ENCODE data around the gene KLRB1. TPM values are rescaled to one million over a fixed set of nuclear protein-coding genes. Genes with fewer than 3 reads are reported as not detected.
A peak's percentile ranks its signal among the peaks of the same experiment; 100 is the strongest.
"Not testable (repeated sequence)": the region's sequence is repeated elsewhere in the genome, so short reads cannot be mapped to it uniquely, and the experiment has no call there.

Gene KLRB1
- total and polyA plus RNA-seq, 3 experiments from 2014 or later = 7.6 to 249 (median 7.6) TPM

DNA sequence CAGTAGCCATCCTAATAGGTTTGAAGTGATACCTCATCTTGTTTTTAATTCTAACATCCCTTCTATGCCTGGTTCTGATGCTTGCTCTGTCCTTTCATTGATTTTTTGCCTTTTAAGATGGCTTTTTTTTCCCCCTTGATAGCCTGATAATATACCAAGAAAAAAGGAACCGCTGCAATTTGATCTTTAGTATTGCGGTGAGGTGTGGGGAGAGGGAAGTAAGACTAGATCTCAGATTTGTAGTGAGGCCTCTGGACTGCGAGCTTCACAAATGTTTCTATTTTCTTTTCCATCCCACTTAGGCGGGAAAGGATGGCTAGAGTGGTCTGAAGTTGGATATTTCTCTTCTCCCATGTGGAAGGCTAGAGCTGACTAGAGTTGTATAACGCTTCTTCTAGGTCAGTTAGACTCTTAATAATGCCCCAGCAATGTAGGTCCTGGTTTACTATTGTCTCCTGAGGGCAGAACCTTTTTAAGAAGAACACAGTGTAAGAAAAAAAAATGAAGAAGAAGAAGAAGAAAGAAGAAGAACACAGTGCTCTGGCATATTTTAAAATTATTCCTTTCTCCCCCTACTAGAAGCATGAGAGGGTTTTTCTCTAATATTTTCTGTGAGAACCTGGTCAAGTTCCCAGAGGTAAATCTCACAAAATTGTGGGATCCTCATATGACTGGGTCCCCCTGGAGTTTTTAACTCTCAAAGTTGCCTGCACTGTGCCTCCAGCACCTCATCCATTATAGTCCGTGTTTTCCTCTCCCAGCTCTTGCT lies 11.9 kb upstream of the KLRB1 start:
- no peaks in the 10 kb centered on the region for H3K9me3 ChIP-seq (ENCODE audit: low read length)
- no peaks in the 10 kb centered on the region for H3K27me3 Mint-ChIP-seq
- H3K4me3 ChIP-seq (ENCODE audit: low read length) = no peak overlapping the region
- no peaks in the 10 kb centered on the region for H3K27me3 ChIP-seq (ENCODE audit: insufficient read depth, low read length, poor library complexity, severe bottlenecking)
- H3K36me3 Mint-ChIP-seq = peaks cover 7 to 55% (median 29%) of the 10 kb centered on the region in 3 donors
- ChIA-PET CTCF (no interaction called here), POLR2A (no interaction called here)
- DNase-seq = no peak
- H3K27ac ChIP-seq (ENCODE audit: low read depth, low read length) = no peak overlapping the region
- peaks cover 56 to 65% (median 57%) of the 10 kb centered on the region in 3 donors for H3K4me1 Mint-ChIP-seq
- H3K4me1 ChIP-seq (ENCODE audit: insufficient read depth, low read length) = peaks cover 27% of the 10 kb centered on the region
- H3K36me3 ChIP-seq (ENCODE audit: insufficient read depth, low read length) = no peaks in the 10 kb centered on the region
- H3K9me3 Mint-ChIP-seq = peaks cover 5 to 25% (median 10%) of the 10 kb centered on the region in 5 donors
- H3K27ac Mint-ChIP-seq = peak overlapping the region; percentile 26 to 97 (median 86)
- H3K4me3 Mint-ChIP-seq = peak overlapping the region in 3 of 7 donors; percentile 47 to 51 (median 51)

DNA sequence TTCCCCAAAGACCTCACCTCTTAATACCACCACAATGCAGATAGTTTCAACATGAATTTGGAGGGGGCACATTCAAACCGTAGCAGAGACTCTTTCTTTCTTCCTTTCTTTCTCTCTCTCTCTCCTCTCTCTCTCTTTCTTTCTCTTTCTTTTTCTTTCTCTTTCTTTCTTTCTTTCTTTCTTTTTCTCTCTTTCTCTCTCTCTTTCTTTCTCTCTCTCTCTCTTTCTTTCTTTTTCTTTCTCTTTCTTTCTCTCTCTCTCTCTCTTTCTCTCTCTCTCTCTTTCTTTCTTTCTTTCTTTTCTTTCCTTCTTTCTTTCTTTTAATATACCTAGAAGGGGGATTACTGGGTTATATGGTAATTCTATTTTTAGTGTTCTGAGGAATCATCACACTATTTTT lies 11.2 kb upstream of the KLRB1 start:
- H3K27me3 ChIP-seq (ENCODE audit: insufficient read depth, low read length, poor library complexity, severe bottlenecking); H3K9me3 ChIP-seq (ENCODE audit: low read length); POLR2A ChIA-PET; H3K27ac ChIP-seq (ENCODE audit: low read depth, low read length); H3K27me3 Mint-ChIP-seq; CTCF ChIA-PET; DNase-seq; H3K36me3 ChIP-seq (ENCODE audit: insufficient read depth, low read length); H3K4me3 ChIP-seq (ENCODE audit: low read length): not testable (repeated sequence)
- peak overlapping the region in 3 of 7 donors; percentile 22 to 51 (median 42) for H3K4me3 Mint-ChIP-seq
- H3K9me3 Mint-ChIP-seq = peaks cover 3 to 18% (median 4%) of the 10 kb centered on the region in 5 donors
- H3K4me1 Mint-ChIP-seq = peaks cover 60 to 72% (median 63%) of the 10 kb centered on the region in 3 donors
- H3K36me3 Mint-ChIP-seq = peaks cover 3 to 48% (median 22%) of the 10 kb centered on the region in 3 donors
- peaks cover 27% of the 10 kb centered on the region for H3K4me1 ChIP-seq (ENCODE audit: insufficient read depth, low read length)
- peak overlapping the region in 7 of 8 donors; percentile 54 to 97 (median 91) for H3K27ac Mint-ChIP-seq

DNA sequence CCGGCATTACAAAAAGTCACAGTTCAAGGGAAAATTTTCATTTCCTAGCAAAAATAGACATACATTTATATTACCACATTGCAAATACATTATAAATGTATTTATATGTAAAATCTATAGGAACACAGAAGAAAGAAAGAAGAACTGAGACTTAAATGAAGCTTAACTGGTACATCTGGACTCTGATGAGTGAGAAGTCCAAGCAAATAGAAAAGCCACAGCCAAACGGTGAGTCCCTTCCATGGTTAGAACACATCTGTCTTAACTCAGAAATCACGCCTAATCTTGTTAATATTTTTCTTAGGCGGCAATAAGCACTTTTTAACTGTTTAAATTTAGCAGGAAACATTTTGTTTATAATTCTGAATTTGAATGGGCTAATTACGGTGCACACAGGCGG lies 9.4 kb upstream of the KLRB1 start:
- no peak overlapping the region for H3K27ac ChIP-seq (ENCODE audit: low read depth, low read length)
- H3K4me1 ChIP-seq (ENCODE audit: insufficient read depth, low read length) = peaks cover 27% of the 10 kb centered on the region
- peaks cover 76 to 90% (median 80%) of the 10 kb centered on the region in 3 donors for H3K4me1 Mint-ChIP-seq
- ChIA-PET CTCF (no interaction called here), POLR2A (no interaction called here)
- H3K4me3 ChIP-seq (ENCODE audit: low read length) = no peak overlapping the region
- peak overlapping the region in 2 of 7 donors; percentile 3 to 4 for H3K4me3 Mint-ChIP-seq
- H3K9me3 ChIP-seq (ENCODE audit: low read length) = no peaks in the 10 kb centered on the region
- H3K9me3 Mint-ChIP-seq = peaks cover 0 to 16% (median 3%) of the 10 kb centered on the region in 5 donors
- H3K36me3 ChIP-seq (ENCODE audit: insufficient read depth, low read length) = no peaks in the 10 kb centered on the region
- H3K27me3 Mint-ChIP-seq = no peaks in the 10 kb centered on the region
- H3K27ac Mint-ChIP-seq = peak overlapping the region; percentile 61 to 99 (median 90)
- peaks cover 2 to 39% (median 9%) of the 10 kb centered on the region in 3 donors for H3K36me3 Mint-ChIP-seq
- no peak for DNase-seq
- no peaks in the 10 kb centered on the region for H3K27me3 ChIP-seq (ENCODE audit: insufficient read depth, low read length, poor library complexity, severe bottlenecking)

DNA sequence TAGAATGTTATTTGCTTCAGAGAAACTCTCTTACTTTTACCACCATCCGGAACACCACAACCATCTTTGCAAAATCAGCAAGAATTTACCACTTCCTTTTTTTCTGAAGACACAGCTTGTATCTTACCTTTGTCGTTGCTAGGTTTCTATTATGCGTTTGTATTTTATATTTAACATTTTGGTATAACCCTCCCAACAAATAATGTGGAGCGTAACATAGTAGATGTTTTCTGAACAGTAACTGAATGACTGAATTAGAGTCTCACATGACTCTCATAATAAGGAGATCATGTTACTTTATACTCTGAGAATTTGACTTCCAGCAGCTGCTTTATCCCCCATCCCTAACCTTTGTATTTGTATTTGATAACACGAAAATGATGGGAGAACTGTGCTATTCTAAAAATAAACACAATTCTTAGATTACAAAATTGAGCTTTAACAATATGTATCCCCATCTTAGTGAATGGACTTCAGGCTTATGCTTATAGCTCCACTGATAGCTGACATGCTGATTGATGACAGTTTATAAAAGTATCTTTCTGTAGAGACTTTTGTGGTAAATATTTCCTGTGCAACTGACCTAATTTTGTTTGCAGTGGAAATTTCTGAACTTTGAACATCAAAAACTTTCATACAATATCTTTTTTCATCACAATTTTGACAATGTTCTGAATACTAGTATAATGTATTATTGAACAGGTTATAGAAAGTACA lies 7.9 kb upstream of the KLRB1 start:
- H3K27me3 Mint-ChIP-seq = no peaks in the 10 kb centered on the region
- POLR2A ChIA-PET = interaction anchor here (0.8 to 1.6 kb wide), 6 partner anchors 20 to 166 kb away, joined by 3 to 7 read pairs (median 4); no protein-coding TSS in a partner anchor
- H3K4me1 Mint-ChIP-seq = peaks cover 84 to 96% (median 94%) of the 10 kb centered on the region in 3 donors
- H3K36me3 ChIP-seq (ENCODE audit: insufficient read depth, low read length) = no peaks in the 10 kb centered on the region
- H3K27ac ChIP-seq (ENCODE audit: low read depth, low read length) = peak overlapping the region; percentile 86
- peaks cover 35% of the 10 kb centered on the region for H3K4me1 ChIP-seq (ENCODE audit: insufficient read depth, low read length)
- H3K4me3 ChIP-seq (ENCODE audit: low read length) = peak overlapping the region; percentile 25
- CTCF ChIA-PET = interaction anchor here (0.8 to 1.7 kb wide), 8 partner anchors 18 to 147 kb away, joined by 3 to 12 read pairs (median 4); no protein-coding TSS in a partner anchor
- H3K27ac Mint-ChIP-seq = peak overlapping the region; percentile 70 to 100 (median 98)
- peaks cover 3 to 43% (median 7%) of the 10 kb centered on the region in 3 donors for H3K36me3 Mint-ChIP-seq
- no peaks in the 10 kb centered on the region for H3K9me3 ChIP-seq (ENCODE audit: low read length)
- H3K27me3 ChIP-seq (ENCODE audit: insufficient read depth, low read length, poor library complexity, severe bottlenecking) = no peaks in the 10 kb centered on the region
- peak in 3 of 5 donors; percentile 46 to 71 (median 67) for DNase-seq
- peak overlapping the region; percentile 84 to 91 (median 87) for H3K4me3 Mint-ChIP-seq
- H3K9me3 Mint-ChIP-seq = peaks cover 0 to 16% (median 4%) of the 10 kb centered on the region in 5 donors

DNA sequence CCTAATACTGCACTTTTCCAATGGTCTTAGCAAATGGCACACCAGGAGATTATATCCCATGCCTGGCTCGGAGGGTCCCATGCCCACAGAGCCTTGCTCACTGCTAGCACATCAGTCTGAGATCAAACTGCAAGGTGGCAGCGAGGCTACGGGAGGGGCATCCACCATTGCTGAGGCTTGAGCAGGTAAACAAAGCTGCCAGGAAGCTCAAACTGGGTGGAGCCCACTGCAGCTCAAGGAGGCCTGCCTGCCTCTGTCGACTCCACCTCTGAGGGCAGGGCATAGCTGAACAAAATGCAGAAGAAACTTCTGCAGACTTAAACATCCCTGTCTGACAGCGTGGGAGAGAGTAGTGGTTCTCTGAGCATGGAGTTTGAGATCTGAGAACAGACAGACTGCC lies 2.9 kb upstream of the KLRB1 start:
- H3K4me1 ChIP-seq (ENCODE audit: insufficient read depth, low read length) = peaks cover 33% of the 10 kb centered on the region
- H3K36me3 ChIP-seq (ENCODE audit: insufficient read depth, low read length); H3K4me3 ChIP-seq (ENCODE audit: low read length); POLR2A ChIA-PET; H3K27me3 ChIP-seq (ENCODE audit: insufficient read depth, low read length, poor library complexity, severe bottlenecking); H3K9me3 ChIP-seq (ENCODE audit: low read length); H3K27ac ChIP-seq (ENCODE audit: low read depth, low read length); H3K27me3 Mint-ChIP-seq: not testable (repeated sequence)
- Mint-ChIP-seq H3K27ac (peak overlapping the region in 4 of 8 donors; percentile 19 to 92 (median 26)), H3K9me3 (peaks cover 0 to 23% (median 5%) of the 10 kb centered on the region in 5 donors), H3K4me3 (peak overlapping the region in 2 of 7 donors; percentile 15 to 44), H3K4me1 (peaks cover 59 to 91% (median 75%) of the 10 kb centered on the region in 3 donors), H3K36me3 (peaks cover 1 to 40% (median 11%) of the 10 kb centered on the region in 3 donors)
- CTCF ChIA-PET = interaction anchor here (1.0 kb wide), 1 partner anchor 23 kb away, joined by 3 read pairs; no protein-coding TSS in a partner anchor
- DNase-seq = peak in 1 of 5 donors; percentile 43

DNA sequence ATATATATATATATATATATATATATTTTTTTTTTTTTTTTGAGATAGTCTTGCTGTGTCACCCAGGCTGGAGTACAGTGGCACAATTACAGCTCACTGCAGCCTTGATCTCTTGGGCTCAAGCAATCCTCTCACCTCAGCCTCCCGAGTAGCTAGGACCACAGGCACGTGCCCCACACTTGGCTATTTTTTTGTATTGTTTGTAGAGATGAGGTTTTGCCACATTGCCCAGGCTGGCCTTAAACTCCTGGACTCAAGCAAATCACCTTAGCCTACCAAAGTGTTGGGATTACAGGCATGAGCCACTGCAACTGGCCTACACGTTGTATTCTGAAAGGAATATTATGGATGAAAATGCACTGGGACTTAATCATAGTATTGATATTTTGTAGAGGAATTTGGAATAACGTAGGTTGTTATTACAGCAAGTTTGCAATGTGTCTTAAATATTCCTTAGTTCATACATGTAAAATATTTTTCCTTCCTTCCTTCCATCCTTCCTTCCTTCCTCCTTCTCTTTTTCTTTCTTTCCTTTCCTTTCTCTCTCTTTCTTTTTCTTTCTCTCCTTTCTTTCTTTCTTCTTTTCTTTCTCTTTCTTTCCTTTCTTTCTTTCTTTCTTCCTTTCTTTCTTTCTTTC lies 862 bp downstream of the KLRB1 start:
- no peaks in the 10 kb centered on the region for H3K9me3 ChIP-seq (ENCODE audit: low read length)
- no peaks in the 10 kb centered on the region for H3K27me3 Mint-ChIP-seq
- H3K36me3 ChIP-seq (ENCODE audit: insufficient read depth, low read length) = no peaks in the 10 kb centered on the region
- peak overlapping the region; percentile 5 for H3K4me3 ChIP-seq (ENCODE audit: low read length)
- peak overlapping the region; percentile 84 to 95 (median 90) for H3K4me3 Mint-ChIP-seq
- peak overlapping the region; percentile 81 to 97 (median 92) for H3K27ac Mint-ChIP-seq
- peak in 1 of 5 donors; percentile 4 for DNase-seq
- peaks cover 36 to 75% (median 44%) of the 10 kb centered on the region in 3 donors for H3K4me1 Mint-ChIP-seq
- H3K27ac ChIP-seq (ENCODE audit: low read depth, low read length) = peak overlapping the region; percentile 31
- CTCF ChIA-PET = no interaction called here
- H3K4me1 ChIP-seq (ENCODE audit: insufficient read depth, low read length) = peaks cover 24% of the 10 kb centered on the region
- peaks cover 1 to 43% (median 23%) of the 10 kb centered on the region in 3 donors for H3K36me3 Mint-ChIP-seq
- no peaks in the 10 kb centered on the region for H3K27me3 ChIP-seq (ENCODE audit: insufficient read depth, low read length, poor library complexity, severe bottlenecking)
- peaks cover 0 to 17% (median 5%) of the 10 kb centered on the region in 5 donors for H3K9me3 Mint-ChIP-seq
- POLR2A ChIA-PET = no interaction called here

DNA sequence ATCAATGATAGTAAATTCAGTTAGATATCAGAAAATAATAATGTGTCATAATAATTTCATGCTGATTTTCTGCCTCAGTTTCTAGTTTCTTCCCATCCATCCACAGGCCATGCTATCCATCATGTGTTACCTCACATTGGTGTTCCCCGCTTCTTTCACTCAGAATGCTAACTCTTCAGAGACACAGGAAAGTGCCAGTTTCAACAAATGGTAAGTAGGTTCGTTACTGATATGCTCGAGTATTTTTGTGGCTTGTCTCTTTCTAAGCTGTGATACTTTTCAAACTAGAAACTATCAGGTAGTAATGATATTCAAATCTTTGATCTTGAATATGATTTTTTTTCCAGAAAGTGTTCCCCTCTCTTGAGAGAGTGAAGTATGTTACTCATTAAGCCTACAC lies 1.5 kb downstream of the KLRB1 start:
- DNase-seq = no peak
- H3K27me3 ChIP-seq (ENCODE audit: insufficient read depth, low read length, poor library complexity, severe bottlenecking) = no peaks in the 10 kb centered on the region
- POLR2A ChIA-PET = no interaction called here
- H3K4me3 Mint-ChIP-seq = peak overlapping the region; percentile 65 to 97 (median 89)
- H3K4me1 Mint-ChIP-seq = peaks cover 34 to 76% (median 44%) of the 10 kb centered on the region in 3 donors
- H3K27ac ChIP-seq (ENCODE audit: low read depth, low read length) = no peak overlapping the region
- no peaks in the 10 kb centered on the region for H3K27me3 Mint-ChIP-seq
- H3K36me3 ChIP-seq (ENCODE audit: insufficient read depth, low read length) = no peaks in the 10 kb centered on the region
- CTCF ChIA-PET = no interaction called here
- H3K4me3 ChIP-seq (ENCODE audit: low read length) = no peak overlapping the region
- H3K27ac Mint-ChIP-seq = peak overlapping the region; percentile 22 to 98 (median 90)
- H3K9me3 Mint-ChIP-seq = peaks cover 0 to 13% (median 2%) of the 10 kb centered on the region in 5 donors
- peaks cover 0 to 43% (median 27%) of the 10 kb centered on the region in 3 donors for H3K36me3 Mint-ChIP-seq
- no peaks in the 10 kb centered on the region for H3K9me3 ChIP-seq (ENCODE audit: low read length)
- H3K4me1 ChIP-seq (ENCODE audit: insufficient read depth, low read length) = peaks cover 22% of the 10 kb centered on the region
